H9 (cell line): ENCODE data around the gene POU6F2. TPM values are rescaled to one million over a fixed set of nuclear protein-coding genes. Genes with fewer than 3 reads are reported as not detected.

Experiments used
- DNase-seq: peaks from one replicate; pipeline ENCODE4 v3.0.0-alpha.2; 2017
- H2AFZ ChIP-seq: one replicate; pipeline ENCODE4 v1.6.1; 2013; ENCODE audit warnings: mild to moderate bottlenecking, low read length, control low read depth, moderate library complexity
- H2AK5ac ChIP-seq: 2 replicates; pipeline ENCODE4 v1.6.1; 2013; ENCODE audit warnings: low read length, control low read depth, mixed read lengths; ENCODE audit not compliant: insufficient read length
- H2BK120ac ChIP-seq: one replicate; pipeline ENCODE4 v1.6.1; 2013; ENCODE audit warnings: low read depth, mild to moderate bottlenecking, low read length, control low read depth, inconsistent platforms; ENCODE audit not compliant: poor library complexity, severe bottlenecking
- H2BK12ac ChIP-seq: 2 replicates; pipeline ENCODE4 v1.6.1; 2013; ENCODE audit warnings: low read length, control low read depth, mixed read lengths, low read depth; ENCODE audit not compliant: insufficient read length
- H2BK15ac ChIP-seq: 2 replicates; pipeline ENCODE4 v1.6.1; 2013; ENCODE audit warnings: low read depth, low read length, control low read depth
- H2BK20ac ChIP-seq: one replicate; pipeline ENCODE4 v1.6.1; 2013; ENCODE audit warnings: low read depth, mild to moderate bottlenecking, low read length, control low read depth, inconsistent platforms; ENCODE audit not compliant: poor library complexity, severe bottlenecking
- H2BK5ac ChIP-seq: 2 replicates; pipeline ENCODE4 v1.6.1; 2013; ENCODE audit warnings: low read length, control low read depth, mixed read lengths; ENCODE audit not compliant: insufficient read length
- H3K14ac ChIP-seq: 2 replicates; pipeline ENCODE4 v1.6.1; 2013; ENCODE audit warnings: low read length, control low read depth; ENCODE audit not compliant: insufficient read depth
- H3K18ac ChIP-seq: 2 replicates; pipeline ENCODE4 v1.6.1; 2013; ENCODE audit warnings: low read depth, mild to moderate bottlenecking, mixed read lengths, low read length, control low read depth; ENCODE audit not compliant: insufficient read length
- H3K23ac ChIP-seq: 2 replicates; pipeline ENCODE4 v1.6.1; 2013; ENCODE audit warnings: low read length, control low read depth, mixed read lengths, low read depth; ENCODE audit not compliant: insufficient read length
- H3K23me2 ChIP-seq: 2 replicates; pipeline ENCODE4 v1.6.1; 2013; ENCODE audit warnings: low read depth, mild to moderate bottlenecking, mixed read lengths, low read length, control low read depth; ENCODE audit not compliant: insufficient read length, poor library complexity, severe bottlenecking
- H3K27ac ChIP-seq: 2 replicates; pipeline ENCODE4 v1.5.1; 2013; ENCODE audit warnings: low read length, control low read depth, mixed read lengths, low read depth; ENCODE audit not compliant: insufficient read length
- H3K27me3 ChIP-seq: 2 replicates; pipeline ENCODE4 v1.6.1; 2013; ENCODE audit warnings: low read length, control low read depth, inconsistent platforms; ENCODE audit not compliant: insufficient read depth
- H3K4ac ChIP-seq: 2 replicates; pipeline ENCODE4 v1.6.1; 2013; ENCODE audit warnings: low read depth, mild to moderate bottlenecking, control low read depth, inconsistent platforms, low read length, moderate library complexity
- H3K4me1 ChIP-seq: 2 replicates; pipeline ENCODE4 v1.6.1; 2013; ENCODE audit warnings: low read length, control low read depth, inconsistent platforms; ENCODE audit not compliant: insufficient read depth
- H3K4me2 ChIP-seq: 2 replicates; pipeline ENCODE4 v1.6.1; 2013; ENCODE audit warnings: low read length, control low read depth, mixed read lengths; ENCODE audit not compliant: insufficient read length, insufficient read depth
- H3K56ac ChIP-seq: 2 replicates; pipeline ENCODE4 v1.6.1; 2013; ENCODE audit warnings: low read depth, mild to moderate bottlenecking, mixed read lengths, low read length, control low read depth; ENCODE audit not compliant: insufficient read length
- H3K79me1 ChIP-seq: 2 replicates; pipeline ENCODE4 v1.6.1; 2013; ENCODE audit warnings: low read depth, mild to moderate bottlenecking, moderate library complexity, low read length, control low read depth, inconsistent platforms; ENCODE audit not compliant: insufficient read depth, poor library complexity, severe bottlenecking
- H3K79me2 ChIP-seq: 2 replicates; pipeline ENCODE4 v1.6.1; 2013; ENCODE audit warnings: low read length, control low read depth, inconsistent platforms; ENCODE audit not compliant: insufficient read depth
- H3K9ac ChIP-seq: 2 replicates; pipeline ENCODE4 v1.6.1; 2013; ENCODE audit warnings: low read length, control low read depth, mixed read lengths; ENCODE audit not compliant: insufficient read length; ENCODE audit errors: extremely low read depth
- H3K9me3 ChIP-seq: one replicate; pipeline ENCODE4 v1.6.1; 2013; ENCODE audit warnings: low read depth, low read length, inconsistent platforms; ENCODE audit not compliant: control insufficient read depth
- H3T11ph ChIP-seq: one replicate; pipeline ENCODE4 v1.6.1; 2013; ENCODE audit warnings: mild to moderate bottlenecking, low read length, control low read depth, inconsistent platforms
- H4K20me1 ChIP-seq: one replicate; pipeline ENCODE4 v1.6.1; 2013; ENCODE audit not compliant: control insufficient read depth, insufficient read length, insufficient read depth
- H4K5ac ChIP-seq: 2 replicates; pipeline ENCODE4 v1.6.1; 2013; ENCODE audit warnings: low read depth, mild to moderate bottlenecking, mixed read lengths, low read length, control low read depth; ENCODE audit not compliant: insufficient read length
- H4K8ac ChIP-seq: replicated peaks from 2 replicates; pipeline ENCODE4 v1.6.1; 2013; ENCODE audit warnings: low read length, control low read depth, mixed read lengths, low read depth; ENCODE audit not compliant: insufficient read length
- H4K91ac ChIP-seq: 2 replicates; pipeline ENCODE4 v1.6.1; 2013; ENCODE audit warnings: low read depth, mild to moderate bottlenecking, moderate library complexity, mixed read lengths, low read length, control low read depth; ENCODE audit not compliant: insufficient read length
- H3K27ac Mint-ChIP-seq, 3 experiments: 2 replicates in 2 of 3; 3 replicates in 1 of 3; pipeline ENCODE4 v1.8.0; 2020 to 2021; ENCODE audit warnings: mixed read lengths in 3 of 3, mild to moderate bottlenecking in 1 of 3, moderate library complexity in 1 of 3
- H3K27me3 Mint-ChIP-seq: 2 replicates; pipeline ENCODE4 v1.8.0; 2021; ENCODE audit warnings: low read depth, mild to moderate bottlenecking, moderate library complexity, mixed read lengths
- H3K36me3 Mint-ChIP-seq, 3 experiments: 2 replicates in 2 of 3; 3 replicates in 1 of 3; pipeline ENCODE4 v1.8.0; 2020 to 2021; ENCODE audit warnings: low read depth in 3 of 3, mixed read lengths in 3 of 3; ENCODE audit not compliant: insufficient read depth in 1 of 3
- H3K4me1 Mint-ChIP-seq, 2 experiments: 2 replicates each; pipeline ENCODE4 v1.8.0; 2020; ENCODE audit warnings: mixed read lengths in 2 of 2
- H3K4me3 Mint-ChIP-seq, 2 experiments: 2 replicates in 1 of 2; 3 replicates in 1 of 2; pipeline ENCODE4 v1.8.0; 2020 to 2021; ENCODE audit warnings: mild to moderate bottlenecking in 2 of 2, mixed read lengths in 2 of 2, moderate library complexity in 1 of 2
- H3K9me3 Mint-ChIP-seq, 2 experiments: 2 replicates in 1 of 2; 3 replicates in 1 of 2; pipeline ENCODE4 v1.8.0; 2020; ENCODE audit warnings: mild to moderate bottlenecking in 2 of 2, mixed read lengths in 2 of 2, moderate library complexity in 1 of 2
- WGBS: extraction: QIAGEN DNeasy Blood & Tissue Kit; methylation state at CpG from one replicate; pipeline ENCODE4 v1.1.7; 2013; ENCODE audit warnings: missing lambda C conversion rate, low lambda C conversion rate, mixed read lengths; ENCODE audit not compliant: insufficient read length; ENCODE audit errors: extremely low coverage; 5-methylcytosine and 5-hydroxymethylcytosine counted together
- total RNA-seq: library from RNA; stranded (reverse); gene quantifications from 2 replicates; pipeline ENCODE4 v1.2.1, GENCODE V29; 2021
- TF ChIP-seq, protein P1 (sequence below): fragments of 200-600 bp; sonication (generic); conservative IDR thresholded peaks from 3 replicates; pipeline ENCODE4 v1.8.0; 2021; ENCODE audit warnings: antibody characterized with exemption, mild to moderate bottlenecking

The POU6F2 gene
- total RNA-seq, 1 experiment from 2014 or later: 1.9 TPM

GRCh38 chr7:39051707-39052106 is 74.0 kb downstream of the POU6F2 start:
- no peak overlapping the region for H2AFZ ChIP-seq
- no peak overlapping the region for H3K23ac ChIP-seq
- H3K23me2 ChIP-seq: no peaks in the 10 kb centered on the region
- H3K9ac ChIP-seq: no peak overlapping the region
- no peak overlapping the region for H3K4me2 ChIP-seq
- no peak overlapping the region for H3K14ac ChIP-seq
- no peak overlapping the region for H3K27ac Mint-ChIP-seq
- peaks cover 6 to 7% of the 10 kb centered on the region in 2 experiments; a peak in 3 of 4 replicates for H3K4me1 Mint-ChIP-seq
- H4K91ac ChIP-seq: no peak overlapping the region
- H2AK5ac ChIP-seq: no peak overlapping the region
- TF ChIP-seq, protein P1, sequence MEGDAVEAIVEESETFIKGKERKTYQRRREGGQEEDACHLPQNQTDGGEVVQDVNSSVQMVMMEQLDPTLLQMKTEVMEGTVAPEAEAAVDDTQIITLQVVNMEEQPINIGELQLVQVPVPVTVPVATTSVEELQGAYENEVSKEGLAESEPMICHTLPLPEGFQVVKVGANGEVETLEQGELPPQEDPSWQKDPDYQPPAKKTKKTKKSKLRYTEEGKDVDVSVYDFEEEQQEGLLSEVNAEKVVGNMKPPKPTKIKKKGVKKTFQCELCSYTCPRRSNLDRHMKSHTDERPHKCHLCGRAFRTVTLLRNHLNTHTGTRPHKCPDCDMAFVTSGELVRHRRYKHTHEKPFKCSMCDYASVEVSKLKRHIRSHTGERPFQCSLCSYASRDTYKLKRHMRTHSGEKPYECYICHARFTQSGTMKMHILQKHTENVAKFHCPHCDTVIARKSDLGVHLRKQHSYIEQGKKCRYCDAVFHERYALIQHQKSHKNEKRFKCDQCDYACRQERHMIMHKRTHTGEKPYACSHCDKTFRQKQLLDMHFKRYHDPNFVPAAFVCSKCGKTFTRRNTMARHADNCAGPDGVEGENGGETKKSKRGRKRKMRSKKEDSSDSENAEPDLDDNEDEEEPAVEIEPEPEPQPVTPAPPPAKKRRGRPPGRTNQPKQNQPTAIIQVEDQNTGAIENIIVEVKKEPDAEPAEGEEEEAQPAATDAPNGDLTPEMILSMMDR: no peak
- H3K4me1 ChIP-seq: no peaks in the 10 kb centered on the region
- H3K18ac ChIP-seq: no peak overlapping the region
- H2BK20ac ChIP-seq: no peak overlapping the region
- DNase-seq: no peak
- H3T11ph ChIP-seq: no peak overlapping the region
- H4K20me1 ChIP-seq: no peaks in the 10 kb centered on the region
- H2BK12ac ChIP-seq: no peak overlapping the region
- H3K56ac ChIP-seq: no peak overlapping the region
- peaks cover 14 to 15% of the 10 kb centered on the region in 2 experiments; a peak in 4 of 5 replicates for H3K9me3 Mint-ChIP-seq
- H4K8ac ChIP-seq: no peak overlapping the region
- no peaks in the 10 kb centered on the region for H3K79me2 ChIP-seq
- no peak overlapping the region for H2BK120ac ChIP-seq
- no peak overlapping the region for H3K27ac ChIP-seq
- no peak overlapping the region for H4K5ac ChIP-seq
- no peaks in the 10 kb centered on the region for H3K27me3 ChIP-seq
- H3K4ac ChIP-seq: no peak overlapping the region
- WGBS: no CpG with 5 or more reads among the region's 4 CpGs
- no peaks in the 10 kb centered on the region for H3K9me3 ChIP-seq
- no peak overlapping the region for H2BK5ac ChIP-seq
- peaks cover 0 to 12% (median 2%) of the 10 kb centered on the region in 3 experiments; a peak in 5 of 7 replicates for H3K36me3 Mint-ChIP-seq
- no peak overlapping the region for H2BK15ac ChIP-seq
- no peak overlapping the region for H3K4me3 Mint-ChIP-seq
- no peaks in the 10 kb centered on the region for H3K79me1 ChIP-seq
- H3K27me3 Mint-ChIP-seq: no peaks in the 10 kb centered on the region
